GM18498 (cell line): ENCODE measurements around the gene NUAK1.

Experiments used
- ATAC-seq: cut with Tn5 transposase; IDR thresholded peaks from one replicate; pipeline ENCODE4 v1.9.1; 2021; ENCODE audit warnings: mild to moderate bottlenecking, moderate library complexity; ENCODE audit not compliant: unreplicated experiment

The NUAK1 gene

GRCh38 chr12:106138633-106139421, at the start of gene NUAK1:
Gene NUAK1 (minus strand): TSS chr12:106138954. CDS start chr12:106138653, 301 bp downstream.
- no peak for ATAC-seq

DNA sequence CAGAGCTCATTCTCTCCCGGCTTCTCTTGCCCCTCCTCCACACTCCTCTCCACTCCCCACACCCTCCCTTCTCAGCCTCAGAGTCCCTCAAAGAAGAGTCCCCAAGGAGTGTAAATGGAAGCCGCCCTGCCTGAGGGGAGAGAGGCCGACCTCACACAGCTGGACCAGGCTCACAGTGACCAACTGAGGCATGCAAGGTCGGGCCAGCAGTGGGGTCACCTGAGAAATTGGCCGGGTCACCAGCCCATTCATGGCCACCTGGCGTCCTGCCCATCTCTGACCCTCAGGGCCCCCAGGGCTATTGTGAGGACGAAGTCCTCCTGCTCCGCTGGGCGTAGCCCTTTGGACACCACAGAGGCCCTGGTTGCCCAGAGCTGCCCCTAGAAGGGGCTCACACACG, 49.5 kb upstream of the NUAK1 start:
- no peak for ATAC-seq

DNA sequence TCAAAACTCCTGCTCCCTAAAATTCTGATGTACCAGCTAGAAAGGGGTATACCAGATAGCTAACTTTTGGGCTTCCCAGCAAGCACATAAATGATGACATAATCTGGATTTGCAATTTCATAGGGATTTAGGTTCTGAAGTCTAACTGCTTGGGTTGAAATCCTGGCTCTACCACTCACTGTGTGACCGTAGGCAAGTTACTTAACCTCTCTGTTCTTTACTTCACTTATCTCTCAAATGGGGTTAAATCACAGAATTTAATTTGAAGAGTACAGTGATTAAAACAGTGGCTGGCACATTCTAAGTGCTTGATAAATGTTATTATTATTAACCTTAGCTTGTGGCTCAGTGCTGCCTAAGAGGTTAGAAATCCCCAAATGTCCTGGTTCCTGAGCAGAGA, 49.1 kb upstream of the NUAK1 start:
- no peak for ATAC-seq

DNA sequence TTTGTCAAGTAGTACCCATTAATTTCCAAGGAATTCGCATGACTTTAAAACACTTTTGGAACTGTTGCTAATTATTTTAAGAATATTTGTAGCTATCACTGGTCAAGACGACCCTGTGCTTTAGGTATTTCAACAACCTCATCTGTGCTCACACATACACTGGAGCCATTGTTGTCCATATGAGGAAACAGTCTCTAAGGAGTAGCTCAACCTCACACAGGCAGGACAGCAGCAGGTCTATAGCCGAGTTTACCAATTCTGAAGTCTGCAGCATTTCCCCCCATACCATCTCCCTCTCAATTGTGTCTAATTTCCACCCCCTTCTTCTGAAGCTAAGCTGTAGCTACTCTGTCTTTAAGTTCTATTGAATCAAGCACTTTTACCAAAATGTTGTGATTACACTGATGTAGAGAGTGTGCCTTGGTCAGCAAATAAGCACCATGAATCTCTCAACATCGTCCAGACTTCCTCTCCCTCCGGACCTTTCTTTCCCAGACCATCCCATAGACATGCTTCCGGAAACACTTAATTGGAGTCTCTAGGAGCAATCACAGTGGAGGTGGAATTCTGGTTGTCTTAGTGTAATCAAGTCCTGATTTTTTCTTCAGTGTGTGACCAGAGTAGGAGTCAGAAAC, 48.5 kb upstream of the NUAK1 start:
- no peak for ATAC-seq

GRCh38 chr12:106183735-106184134, 45.0 kb upstream of the NUAK1 start:
- ATAC-seq: no peak

- no peak for ATAC-seq
Measured at GRCh38 chr12:106181401-106182114, 42.8 kb upstream of the NUAK1 start.

DNA sequence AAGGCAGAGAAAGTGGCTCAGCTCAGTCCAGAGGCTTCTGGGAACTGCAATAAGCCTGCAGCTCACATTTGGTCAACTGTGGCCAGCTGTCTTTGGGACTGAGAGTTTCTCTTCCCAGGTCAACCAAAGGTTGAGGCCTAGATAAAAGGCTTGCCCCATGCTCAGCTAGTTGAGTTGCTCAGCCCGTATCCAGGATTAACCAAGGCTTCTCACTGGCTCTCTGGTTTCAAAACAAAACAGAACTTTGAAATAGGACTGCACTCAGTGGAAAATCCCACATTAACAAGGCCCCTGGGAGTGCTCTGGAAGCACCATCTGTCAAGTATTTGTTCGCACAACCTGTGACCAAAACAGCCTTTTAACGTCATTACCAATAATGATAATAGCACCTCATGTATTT, 40.3 kb upstream of the NUAK1 start:
- ATAC-seq: no peak

GRCh38 chr12:106178562-106178961, 39.8 kb upstream of the NUAK1 start:
- no peak for ATAC-seq

- no peak for ATAC-seq
Measured at GRCh38 chr12:106176560-106176959, 37.8 kb upstream of the NUAK1 start.

DNA sequence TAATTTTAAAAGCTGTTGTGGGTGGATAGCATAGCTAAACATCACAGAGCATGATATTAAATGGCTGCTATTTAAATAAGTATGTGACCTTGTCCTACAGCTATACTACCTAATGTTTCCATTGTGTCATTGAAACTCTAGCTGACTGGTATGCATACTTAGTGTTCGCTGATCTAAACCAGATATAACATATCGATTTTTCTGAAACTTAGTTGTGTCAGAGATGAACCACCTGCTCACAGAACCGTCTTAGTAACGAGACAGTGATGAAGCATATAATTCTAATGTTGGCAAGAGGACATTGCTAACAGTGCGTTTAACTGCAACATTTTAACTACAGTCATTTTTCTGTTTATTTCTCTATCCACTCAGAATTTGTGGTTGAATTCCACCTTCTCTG, 36.1 kb upstream of the NUAK1 start:
- ATAC-seq: no peak

DNA sequence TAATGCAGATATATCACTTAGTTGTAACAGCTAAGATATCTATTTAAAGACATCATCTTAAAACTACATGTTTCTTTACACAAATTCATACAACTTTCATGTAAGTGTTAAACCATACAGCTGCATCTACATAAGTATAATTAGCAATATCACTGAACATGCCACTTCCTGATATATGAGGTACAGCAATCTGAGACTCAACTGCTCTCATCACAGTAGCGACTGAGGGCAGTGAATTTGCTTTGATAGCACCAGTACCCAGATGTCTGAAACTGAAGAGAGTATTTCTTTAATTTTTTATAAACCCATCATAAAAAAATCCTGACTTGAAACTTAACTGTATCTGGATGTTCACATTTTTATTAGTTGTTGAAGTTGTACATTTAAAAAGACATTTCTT, 34.7 kb upstream of the NUAK1 start:
- no peak for ATAC-seq

- ATAC-seq: no peak
Measured at GRCh38 chr12:106171117-106171750, 32.5 kb upstream of the NUAK1 start.

GRCh38 chr12:106170285-106170684, 31.5 kb upstream of the NUAK1 start:
- no peak for ATAC-seq

DNA sequence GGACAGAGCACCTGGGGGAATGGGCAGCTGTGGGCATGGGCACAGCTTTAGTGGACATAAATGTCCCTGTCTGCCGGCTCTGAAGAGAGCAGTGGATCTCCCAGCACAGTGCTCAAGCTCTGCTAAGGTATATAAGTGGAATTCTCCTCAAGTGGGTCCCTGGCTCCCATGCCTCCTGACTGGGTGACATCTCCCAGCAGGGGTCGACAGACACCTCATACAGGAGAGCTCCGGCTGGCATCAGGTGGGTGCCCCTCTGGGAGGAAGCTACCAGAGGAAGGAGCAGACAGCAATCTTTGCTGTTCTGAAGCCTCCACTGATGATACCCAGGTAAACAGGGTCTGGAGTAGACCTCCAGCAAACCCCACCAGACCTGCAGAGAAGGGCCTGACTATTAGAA, 25.0 kb upstream of the NUAK1 start:
- no peak for ATAC-seq

GRCh38 chr12:106161491-106161890, 22.7 kb upstream of the NUAK1 start:
- no peak for ATAC-seq

DNA sequence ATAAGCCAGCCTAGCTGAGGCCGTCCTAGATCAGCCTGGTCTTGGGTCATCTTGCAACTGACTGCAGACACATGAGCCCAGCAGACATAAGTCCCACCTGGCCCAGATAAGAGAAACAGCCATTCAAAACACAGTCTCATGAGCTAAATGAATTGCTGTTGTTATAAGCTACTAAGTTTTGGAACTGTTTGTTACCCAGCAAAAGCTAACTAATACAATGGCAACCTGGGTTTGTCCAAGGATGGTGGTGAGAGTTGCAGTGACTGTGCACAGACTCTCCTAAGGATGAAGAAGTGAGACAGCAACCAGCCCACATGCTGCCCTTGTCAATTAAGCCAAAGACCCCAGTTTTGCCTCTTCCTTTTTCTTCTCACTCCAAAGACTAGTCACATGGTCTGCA, 22.2 kb upstream of the NUAK1 start:
- ATAC-seq: no peak

DNA sequence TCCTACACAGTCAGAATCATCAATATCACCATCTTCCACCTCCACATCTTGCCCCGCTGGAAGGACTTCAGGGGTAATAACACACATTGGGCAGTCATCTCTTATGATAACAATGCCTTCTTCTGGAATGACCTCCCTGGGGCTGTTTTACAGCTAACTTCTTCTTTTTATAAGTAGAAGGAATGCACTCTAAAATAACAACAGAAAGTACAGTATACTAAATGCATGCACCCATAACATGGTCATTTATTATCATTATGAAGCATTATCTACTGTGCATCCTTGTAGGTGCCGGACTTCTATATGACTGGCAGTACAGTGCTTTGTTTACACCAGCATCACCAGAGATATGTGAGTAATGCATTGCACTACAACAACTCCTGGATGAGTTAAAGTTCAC, 19.0 kb upstream of the NUAK1 start:
- no peak for ATAC-seq

- no peak for ATAC-seq
Measured at GRCh38 chr12:106154751-106155273, 16.1 kb upstream of the NUAK1 start.

DNA sequence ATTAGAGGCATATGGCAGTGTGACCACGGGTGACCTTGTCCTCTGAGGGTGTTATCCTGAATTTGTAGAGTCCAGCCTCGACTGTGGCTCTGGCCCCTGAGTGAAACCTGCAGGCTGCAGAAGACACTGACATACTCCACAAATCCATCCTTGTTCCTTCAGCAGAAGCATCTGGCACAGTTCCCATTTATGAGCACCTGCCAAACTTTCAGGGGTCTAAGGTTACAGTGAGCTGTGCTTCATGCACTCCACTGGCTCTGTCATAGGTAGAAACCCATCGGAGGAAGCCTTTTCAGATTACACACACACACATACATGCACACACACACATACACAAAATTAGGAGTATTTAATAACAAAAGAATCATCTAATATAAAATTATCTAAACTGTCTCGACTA, 13.6 kb upstream of the NUAK1 start:
- no peak for ATAC-seq

DNA sequence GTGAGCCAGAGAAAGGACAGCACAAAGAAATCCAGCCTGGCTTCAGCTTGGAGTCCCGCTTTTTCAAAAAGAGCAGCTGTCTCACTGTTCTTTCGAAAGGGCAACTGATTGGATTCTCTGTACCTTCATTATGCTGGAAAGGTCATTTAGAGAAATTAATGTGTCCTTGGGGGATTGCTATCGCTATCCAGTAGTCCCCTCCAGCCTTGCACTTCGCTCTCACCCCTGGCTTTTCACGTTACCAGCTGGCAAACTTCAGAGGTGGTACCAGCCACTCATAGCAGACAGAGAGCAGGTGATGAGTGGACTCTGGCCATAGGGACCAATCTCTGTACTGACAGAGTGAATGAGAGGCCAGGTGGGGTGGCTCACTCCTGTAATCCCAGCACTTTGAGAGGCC, 11.8 kb upstream of the NUAK1 start:
- no peak for ATAC-seq

- ATAC-seq: no peak
Measured at GRCh38 chr12:106149096-106149784, 10.5 kb upstream of the NUAK1 start.
